Measurements from ENCODE around the gene TPST2. TPM values are rescaled to one million over a fixed set of nuclear protein-coding genes. Genes with fewer than 3 reads are reported as not detected.

The TPST2 gene
- total RNA-seq, 4 donors from 2014 or later = 27.2 to 40.6 (median 32.5) TPM

DNA sequence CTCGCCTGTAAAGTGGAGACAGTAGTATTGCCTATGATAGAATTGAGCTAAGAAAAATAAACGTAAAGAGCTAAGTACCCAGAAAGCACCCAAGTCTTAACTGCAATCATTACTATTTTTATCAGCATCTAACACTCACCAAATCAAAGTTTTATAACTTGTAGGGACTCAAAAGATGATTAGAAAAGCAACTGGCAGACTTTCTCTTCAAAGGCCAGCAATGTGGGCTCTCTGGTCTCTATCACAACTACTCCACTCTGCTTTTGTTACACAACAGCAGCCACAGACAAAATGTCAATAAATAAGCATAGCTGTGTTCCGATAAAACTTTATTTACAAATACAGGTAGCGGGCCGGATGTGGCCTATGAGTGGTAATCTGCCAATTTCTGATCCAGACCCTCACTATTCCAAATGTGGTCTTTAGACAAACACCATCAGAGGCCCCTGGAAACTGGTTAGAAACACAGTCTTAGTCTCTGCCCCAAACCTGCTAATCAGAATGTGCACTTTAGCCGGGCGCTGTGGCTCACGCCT is 8.2 kb downstream of the TPST2 start:
- 90 to 91% methylated on average over 5 to 7 of the region's 8 CpGs for WGBS, 2 donors
- no peaks in the 10 kb centered on the region for H3K27me3 ChIP-seq
- intact Hi-C loops (cut with DNase I) = no loop called here
- TF ChIP-seq POLR2A (IDR thresholded peaks at IDR 0.05) = no peak
- TF ChIP-seq, protein P1, sequence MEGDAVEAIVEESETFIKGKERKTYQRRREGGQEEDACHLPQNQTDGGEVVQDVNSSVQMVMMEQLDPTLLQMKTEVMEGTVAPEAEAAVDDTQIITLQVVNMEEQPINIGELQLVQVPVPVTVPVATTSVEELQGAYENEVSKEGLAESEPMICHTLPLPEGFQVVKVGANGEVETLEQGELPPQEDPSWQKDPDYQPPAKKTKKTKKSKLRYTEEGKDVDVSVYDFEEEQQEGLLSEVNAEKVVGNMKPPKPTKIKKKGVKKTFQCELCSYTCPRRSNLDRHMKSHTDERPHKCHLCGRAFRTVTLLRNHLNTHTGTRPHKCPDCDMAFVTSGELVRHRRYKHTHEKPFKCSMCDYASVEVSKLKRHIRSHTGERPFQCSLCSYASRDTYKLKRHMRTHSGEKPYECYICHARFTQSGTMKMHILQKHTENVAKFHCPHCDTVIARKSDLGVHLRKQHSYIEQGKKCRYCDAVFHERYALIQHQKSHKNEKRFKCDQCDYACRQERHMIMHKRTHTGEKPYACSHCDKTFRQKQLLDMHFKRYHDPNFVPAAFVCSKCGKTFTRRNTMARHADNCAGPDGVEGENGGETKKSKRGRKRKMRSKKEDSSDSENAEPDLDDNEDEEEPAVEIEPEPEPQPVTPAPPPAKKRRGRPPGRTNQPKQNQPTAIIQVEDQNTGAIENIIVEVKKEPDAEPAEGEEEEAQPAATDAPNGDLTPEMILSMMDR (IDR thresholded peaks at IDR 0.05) = no peak
- no peaks in the 10 kb centered on the region for H3K9me3 ChIP-seq
- no peak for DNase-seq
- no peak overlapping the region for H3K4me3 ChIP-seq
- no peak overlapping the region for H3K27ac ChIP-seq
- peaks cover 0 to 25% (median 9%) of the 10 kb centered on the region in 3 donors for H3K36me3 ChIP-seq
- peaks cover 11 to 41% (median 21%) of the 10 kb centered on the region in 3 donors for H3K4me1 ChIP-seq

DNA sequence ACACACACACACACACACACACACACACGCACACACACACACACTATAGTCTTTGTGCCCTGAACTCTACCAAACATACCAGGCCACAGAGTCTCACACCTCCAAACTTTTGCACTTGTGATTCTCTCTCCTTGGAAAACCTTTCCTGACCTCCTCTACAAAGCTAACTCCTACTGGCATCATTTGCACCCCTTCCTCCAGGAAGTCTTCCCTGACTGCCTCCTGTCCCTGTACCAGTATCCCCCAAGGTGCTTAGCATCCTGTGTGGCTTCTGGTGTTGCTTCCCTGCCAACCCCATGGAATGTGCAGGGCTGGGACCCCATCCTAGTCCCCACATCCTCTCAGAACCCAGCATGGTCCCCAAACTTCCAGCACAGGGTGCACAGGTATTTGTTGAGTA is 8.9 kb downstream of the TPST2 start:
- Histone ChIP-seq H3K9me3 (no peaks in the 10 kb centered on the region), H3K4me1 (peaks cover 9 to 35% (median 14%) of the 10 kb centered on the region in 3 donors), H3K27ac (no peak overlapping the region), H3K27me3 (no peaks in the 10 kb centered on the region), H3K36me3 (peaks cover 0 to 25% (median 9%) of the 10 kb centered on the region in 3 donors), H3K4me3 (no peak overlapping the region)
- TF ChIP-seq POLR2A (IDR thresholded peaks at IDR 0.05) = no peak
- TF ChIP-seq, protein P1 (IDR thresholded peaks at IDR 0.05) = no peak
- intact Hi-C loops (cut with DNase I) = no loop called here
- no peak for DNase-seq
- WGBS, 2 donors = 0 to 20% methylated on average over 1 of the region's 1 CpG

DNA sequence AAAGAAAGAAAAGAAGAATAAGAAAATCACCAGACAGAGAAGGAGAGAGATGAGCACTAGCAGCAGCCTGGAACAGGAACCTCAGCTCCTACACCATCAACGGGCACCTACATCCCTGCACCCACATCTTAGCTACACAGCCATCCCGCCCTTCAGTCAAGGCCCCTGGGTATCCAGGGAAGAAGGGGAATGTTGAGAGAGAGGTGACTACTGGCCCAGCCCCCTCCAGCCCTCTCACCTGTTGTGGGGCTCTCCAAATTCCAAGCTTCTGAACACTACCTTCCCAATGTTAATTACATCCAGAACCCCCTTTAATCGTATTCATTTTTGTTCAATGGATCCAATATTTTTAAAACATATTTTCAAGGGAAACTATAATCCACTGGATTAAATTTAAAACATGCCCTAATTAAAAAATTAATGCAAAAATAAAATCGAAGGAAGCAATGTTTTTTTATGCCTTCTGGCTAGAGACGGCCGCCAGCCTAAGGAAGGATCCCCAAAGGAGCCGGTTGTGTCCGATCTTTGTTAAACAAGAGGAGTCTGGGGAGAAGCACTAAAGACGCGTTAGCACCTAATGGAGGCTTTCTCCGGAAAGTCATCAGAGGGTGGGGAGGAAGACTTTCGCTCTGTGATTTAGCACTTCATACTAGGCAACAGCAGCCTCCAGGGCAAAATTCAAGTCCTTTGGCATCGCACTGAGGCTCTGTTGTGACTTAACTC is 9.5 kb downstream of the TPST2 start:
- Histone ChIP-seq H3K4me3 (no peak overlapping the region), H3K9me3 (no peaks in the 10 kb centered on the region), H3K4me1 (peaks cover 9 to 28% (median 11%) of the 10 kb centered on the region in 3 donors), H3K27ac (peak overlapping the region in 1 of 4 donors; percentile 33), H3K27me3 (no peaks in the 10 kb centered on the region), H3K36me3 (peaks cover 0 to 25% (median 9%) of the 10 kb centered on the region in 3 donors)
- WGBS, 2 donors = 69 to 84% methylated on average over 13 of the region's 13 CpGs
- TF ChIP-seq POLR2A (IDR thresholded peaks at IDR 0.05) = no peak
- TF ChIP-seq, protein P1 (IDR thresholded peaks at IDR 0.05) = no peak
- DNase-seq = no peak
- intact Hi-C loops (cut with DNase I) = no loop called here

DNA sequence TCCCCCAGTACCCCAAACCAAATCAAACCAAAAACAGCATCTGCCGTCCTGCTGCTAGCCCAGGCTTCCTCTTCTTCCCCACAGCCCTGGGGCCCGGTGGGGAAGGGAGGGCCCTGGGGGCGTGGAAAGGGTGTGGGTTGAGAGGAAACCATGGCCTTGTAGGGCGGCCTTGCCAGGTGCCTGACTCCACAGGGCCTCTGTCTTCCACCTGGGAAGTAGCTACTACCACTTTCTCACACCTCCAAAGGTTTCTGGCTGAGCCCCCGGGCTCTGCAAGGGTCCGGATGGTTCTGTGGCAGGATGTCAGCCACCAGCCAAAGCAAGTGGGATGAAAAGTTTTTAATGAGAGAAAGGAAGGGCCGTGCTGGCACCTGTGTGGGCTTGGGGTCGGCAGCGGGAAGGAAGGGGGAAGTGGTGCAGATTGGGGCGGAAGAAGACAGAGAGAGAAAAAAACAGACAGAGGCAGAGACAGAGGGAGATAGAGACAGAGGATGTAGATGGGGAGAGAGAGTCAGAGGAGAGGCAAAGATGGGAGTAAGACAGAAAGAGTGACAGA is 10.5 kb downstream of the TPST2 start:
- no peaks in the 10 kb centered on the region for H3K27me3 ChIP-seq
- TF ChIP-seq POLR2A (IDR thresholded peaks at IDR 0.05) = no peak
- TF ChIP-seq, protein P1 (IDR thresholded peaks at IDR 0.05) = no peak
- H3K27ac ChIP-seq = peak overlapping the region in 3 of 4 donors; percentile 9 to 39 (median 33)
- intact Hi-C loops (cut with DNase I) = no loop called here
- H3K4me3 ChIP-seq = no peak overlapping the region
- no peaks in the 10 kb centered on the region for H3K9me3 ChIP-seq
- H3K4me1 ChIP-seq = peaks cover 0 to 23% (median 6%) of the 10 kb centered on the region in 3 donors
- peaks cover 0 to 25% (median 9%) of the 10 kb centered on the region in 3 donors for H3K36me3 ChIP-seq
- no peak for DNase-seq
- WGBS, 2 donors = 41 to 44% methylated on average over 4 to 6 of the region's 10 CpGs

DNA sequence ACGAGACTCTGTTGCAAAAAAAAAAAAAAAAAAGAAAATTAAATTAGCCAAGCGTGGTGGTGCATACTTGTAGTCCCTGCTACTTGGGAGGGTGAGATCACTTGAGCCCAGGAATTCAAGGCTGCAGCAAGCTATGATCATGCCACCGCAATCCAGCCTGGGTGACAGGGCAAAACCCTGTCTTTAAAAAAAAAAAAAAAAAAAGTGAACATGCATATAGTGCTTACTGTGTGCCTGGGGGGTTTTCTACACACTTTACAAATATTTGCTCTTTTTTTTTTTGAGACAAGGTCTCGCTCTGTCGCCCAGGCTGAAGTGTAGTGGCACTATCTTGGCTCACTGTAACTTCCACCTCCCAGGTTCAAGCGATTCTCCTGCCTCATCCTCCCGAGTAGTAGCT is 12.9 kb downstream of the TPST2 start:
- Histone ChIP-seq H3K4me1 (peaks cover 0 to 36% (median 9%) of the 10 kb centered on the region in 3 donors), H3K36me3 (peaks cover 0 to 17% (median 1%) of the 10 kb centered on the region in 3 donors)
- 72 to 95% methylated on average over 6 to 7 of the region's 7 CpGs for WGBS, 2 donors

More for the DNA sequence above, 12.9 kb downstream of the TPST2 start:
- no peak for TF ChIP-seq POLR2A (IDR thresholded peaks at IDR 0.05)
- TF ChIP-seq, protein P1 (IDR thresholded peaks at IDR 0.05) = no peak
- Histone ChIP-seq H3K27me3 (no peaks in the 10 kb centered on the region), H3K27ac (no peak overlapping the region), H3K9me3 (no peaks in the 10 kb centered on the region), H3K4me3 (no peak overlapping the region)
- no peak for DNase-seq
- intact Hi-C loops (cut with DNase I) = no loop called here

Measured in esophagus squamous epithelium (tissue), 5 donors.